Activated naive CD4-positive, alpha-beta T cell treated with anti-CD3 and anti-CD28 coated beads, Interleukin-2, amount 10 ng/mL, durations not matched to agents 7 days and 5 days (primary cell): ENCODE results near the gene F2RL2.

ENCODE experiments used
- CTCF ChIA-PET: fragments of 350-600 bp; sonication (Branson Sonifier 250); formaldehyde crosslinking; loops from one replicate; lab custom pipeline; 2021; ENCODE audit warnings: antibody characterized with exemption; lab: Charles Lee
- DNase-seq: peaks from one replicate; pipeline ENCODE4 v3.0.0-alpha.2; 2020
- H3K27ac Mint-ChIP-seq: one replicate; pipeline ENCODE4 v1.8.0; 2021; ENCODE audit warnings: mild to moderate bottlenecking, moderate library complexity, mixed read lengths
- H3K27me3 Mint-ChIP-seq: one replicate; pipeline ENCODE4 v1.8.0; 2021; ENCODE audit warnings: mild to moderate bottlenecking, mixed read lengths
- H3K36me3 Mint-ChIP-seq: one replicate; pipeline ENCODE4 v1.8.0; 2021; ENCODE audit warnings: mixed read lengths
- H3K4me1 Mint-ChIP-seq: one replicate; pipeline ENCODE4 v1.8.0; 2021; ENCODE audit warnings: mixed read lengths
- H3K4me3 Mint-ChIP-seq: one replicate; pipeline ENCODE4 v1.8.0; 2021; ENCODE audit warnings: mild to moderate bottlenecking, moderate library complexity, mixed read lengths
- H3K9me3 Mint-ChIP-seq: one replicate; pipeline ENCODE4 v1.8.0; 2021; ENCODE audit warnings: mixed read lengths

The F2RL2 gene, protein sequence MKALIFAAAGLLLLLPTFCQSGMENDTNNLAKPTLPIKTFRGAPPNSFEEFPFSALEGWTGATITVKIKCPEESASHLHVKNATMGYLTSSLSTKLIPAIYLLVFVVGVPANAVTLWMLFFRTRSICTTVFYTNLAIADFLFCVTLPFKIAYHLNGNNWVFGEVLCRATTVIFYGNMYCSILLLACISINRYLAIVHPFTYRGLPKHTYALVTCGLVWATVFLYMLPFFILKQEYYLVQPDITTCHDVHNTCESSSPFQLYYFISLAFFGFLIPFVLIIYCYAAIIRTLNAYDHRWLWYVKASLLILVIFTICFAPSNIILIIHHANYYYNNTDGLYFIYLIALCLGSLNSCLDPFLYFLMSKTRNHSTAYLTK

DNA sequence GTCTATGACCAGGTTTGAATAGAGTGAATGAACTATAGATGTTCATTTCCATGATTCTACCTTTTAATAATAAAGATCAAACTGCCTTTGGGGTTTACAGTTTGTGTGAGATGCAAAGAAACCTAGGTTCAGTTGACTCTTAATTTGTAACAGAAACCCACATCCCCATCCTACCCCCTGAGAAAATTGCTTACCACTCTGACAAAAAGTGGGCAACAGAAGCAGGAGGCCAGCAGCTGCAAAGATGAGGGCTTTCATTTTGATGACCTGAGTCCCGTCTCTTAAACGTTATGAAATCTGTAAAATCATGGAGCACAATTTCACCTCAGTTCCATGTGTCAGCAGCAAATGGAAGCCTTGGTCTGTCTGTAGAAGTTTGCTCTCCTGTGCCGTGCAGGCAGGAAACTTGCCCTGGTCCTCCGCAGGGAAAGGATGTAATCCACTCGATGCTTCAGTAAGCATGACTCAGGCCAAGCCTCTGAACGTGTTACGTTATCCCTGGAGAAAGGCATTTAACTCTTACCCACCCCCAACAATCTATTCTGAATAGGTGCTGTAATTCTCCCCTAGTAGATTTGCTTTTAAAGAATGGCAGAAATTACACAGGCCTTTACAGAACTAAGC is at the start of gene F2RL2:
F2RL2 (minus strand) TSS at position 431 of the 624 bp plus-strand sequence; CDS start at position 258, 173 bp downstream.
- H3K4me3 Mint-ChIP-seq: no peak within 1 kb of the TSS
- H3K4me1 Mint-ChIP-seq: peaks cover 16% of the 10 kb centered on the region
- CTCF ChIA-PET: no interaction called here
- no peaks in the 10 kb centered on the region for H3K9me3 Mint-ChIP-seq
- peaks cover 44% of the 10 kb centered on the region for H3K36me3 Mint-ChIP-seq
- H3K27ac Mint-ChIP-seq: no peak within 1 kb of the TSS
- no peak for DNase-seq
- H3K27me3 Mint-ChIP-seq: no peaks in the 10 kb centered on the region

DNA sequence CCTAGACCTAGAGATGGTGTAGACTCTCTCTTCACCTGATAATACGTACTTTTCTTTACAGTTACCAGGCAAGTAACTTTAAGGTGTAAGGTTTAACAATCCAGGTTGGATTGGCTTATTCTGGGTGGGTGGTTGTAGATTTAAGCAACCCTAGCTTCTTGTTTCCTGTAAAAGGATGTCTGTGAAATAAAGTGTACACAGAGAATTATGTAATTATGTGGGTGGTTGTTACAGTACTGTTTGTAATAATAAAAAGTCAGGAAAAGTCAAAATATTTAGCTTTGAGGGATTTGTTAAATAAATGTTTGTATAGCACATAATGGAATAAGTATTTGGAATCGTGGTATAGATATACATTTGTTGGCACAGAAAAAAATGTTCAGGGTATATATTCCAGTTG is 49.0 kb upstream of the F2RL2 start:
- no peak overlapping the region for H3K27ac Mint-ChIP-seq
- no peaks in the 10 kb centered on the region for H3K4me1 Mint-ChIP-seq
- H3K9me3 Mint-ChIP-seq: no peaks in the 10 kb centered on the region
- no peak for DNase-seq
- no peak overlapping the region for H3K4me3 Mint-ChIP-seq
- CTCF ChIA-PET: no interaction called here
- H3K36me3 Mint-ChIP-seq: peaks cover 70% of the 10 kb centered on the region
- no peaks in the 10 kb centered on the region for H3K27me3 Mint-ChIP-seq

DNA sequence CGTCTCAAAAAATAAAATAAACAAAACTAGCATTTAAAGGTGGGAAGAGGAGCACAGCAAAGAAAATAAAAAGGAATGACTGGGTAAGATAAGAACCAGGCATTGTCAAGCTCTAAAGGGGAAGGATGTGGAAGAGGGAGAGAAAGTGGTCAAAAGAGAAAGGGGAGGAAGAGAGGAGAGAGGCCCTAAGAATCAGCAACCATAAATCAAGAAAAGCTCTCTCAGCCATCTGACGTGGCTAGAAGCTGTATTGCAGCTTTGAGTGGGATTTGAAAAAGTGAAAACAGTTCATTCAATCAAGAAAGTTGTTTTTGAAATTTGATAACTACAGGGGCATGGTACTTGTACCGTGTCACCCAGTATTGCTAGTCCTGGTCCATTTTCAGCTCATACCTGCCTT is 47.3 kb upstream of the F2RL2 start:
- CTCF ChIA-PET: no interaction called here
- Mint-ChIP-seq H3K4me3 (no peak overlapping the region), H3K36me3 (peaks cover 59% of the 10 kb centered on the region), H3K9me3 (no peaks in the 10 kb centered on the region), H3K27me3 (no peaks in the 10 kb centered on the region), H3K4me1 (no peaks in the 10 kb centered on the region), H3K27ac (no peak overlapping the region)
- no peak for DNase-seq

DNA sequence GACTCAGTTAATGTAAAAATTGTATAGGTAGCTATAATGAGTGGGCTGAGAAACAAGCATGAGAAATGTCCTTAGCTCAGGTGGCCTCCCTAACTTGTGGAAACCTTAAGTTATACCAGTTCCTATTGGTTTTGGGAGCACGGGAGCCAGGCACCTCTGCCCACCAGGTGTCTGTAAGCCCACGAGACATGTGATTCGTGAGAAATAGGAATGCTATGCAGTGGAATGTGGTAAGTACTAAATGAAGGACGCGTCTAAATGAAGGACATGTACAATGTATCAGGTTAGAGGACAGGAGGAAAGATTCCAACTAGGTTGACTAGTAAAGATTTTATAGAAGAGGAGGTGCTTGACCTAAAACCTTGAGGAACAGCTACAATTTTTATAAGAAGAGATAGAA is 46.0 kb upstream of the F2RL2 start:
- Mint-ChIP-seq H3K27me3 (no peaks in the 10 kb centered on the region), H3K9me3 (no peaks in the 10 kb centered on the region), H3K36me3 (peaks cover 57% of the 10 kb centered on the region), H3K4me3 (no peak overlapping the region), H3K27ac (no peak overlapping the region), H3K4me1 (no peaks in the 10 kb centered on the region)
- CTCF ChIA-PET: interaction anchor here (1.6 kb wide), 1 partner anchor 9 kb away, joined by 4 read pairs; no protein-coding TSS in a partner anchor
- no peak for DNase-seq

DNA sequence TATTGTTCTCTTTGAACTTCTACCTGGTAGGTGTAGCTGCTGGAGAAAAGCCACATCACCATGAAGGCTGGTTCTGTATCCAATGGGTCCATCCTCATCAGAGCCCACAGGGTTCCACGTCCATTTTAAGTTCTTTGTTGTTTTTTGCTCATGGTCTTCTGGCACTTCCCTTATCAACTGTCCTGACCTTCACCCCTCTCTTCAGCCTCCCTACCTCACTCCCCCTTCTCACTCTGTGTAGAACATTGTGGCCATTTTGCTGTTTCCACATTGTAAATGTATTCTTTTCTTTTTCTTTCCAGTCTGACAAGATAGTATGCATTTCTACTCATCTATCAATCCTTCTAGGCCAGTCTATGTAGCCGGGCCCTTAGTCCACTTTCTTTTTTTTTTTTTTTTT is 44.3 kb upstream of the F2RL2 start:
- H3K4me1 Mint-ChIP-seq: no peaks in the 10 kb centered on the region
- no peak overlapping the region for H3K4me3 Mint-ChIP-seq
- no peak overlapping the region for H3K27ac Mint-ChIP-seq
- no peaks in the 10 kb centered on the region for H3K9me3 Mint-ChIP-seq
- H3K36me3 Mint-ChIP-seq: peaks cover 61% of the 10 kb centered on the region
- DNase-seq: no peak
- CTCF ChIA-PET: interaction anchor here (1.3 kb wide), 1 partner anchor 9 kb away, joined by 3 read pairs; no protein-coding TSS in a partner anchor
- H3K27me3 Mint-ChIP-seq: no peaks in the 10 kb centered on the region

DNA sequence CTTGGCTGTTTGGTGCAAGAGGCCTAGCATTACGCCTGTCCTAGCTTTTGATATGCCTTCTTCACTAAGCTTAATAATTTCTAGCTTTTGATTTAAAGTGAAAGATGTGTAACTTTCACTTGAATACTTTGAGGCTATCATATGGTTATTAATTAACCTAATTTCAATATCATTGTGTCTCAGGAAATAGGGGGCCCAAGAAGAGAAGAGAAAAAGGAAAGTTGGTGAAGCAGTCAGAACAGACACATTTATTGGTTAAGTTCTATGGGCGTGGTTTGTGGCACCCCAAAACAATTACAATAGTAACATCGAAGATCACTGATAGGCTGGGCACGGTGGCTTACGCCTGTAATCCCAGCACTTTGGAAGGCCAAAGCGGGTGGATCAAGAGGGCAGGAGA is 40.9 kb upstream of the F2RL2 start:
- Mint-ChIP-seq H3K27me3 (no peaks in the 10 kb centered on the region), H3K4me3 (no peak overlapping the region), H3K4me1 (no peaks in the 10 kb centered on the region), H3K27ac (no peak overlapping the region), H3K9me3 (no peaks in the 10 kb centered on the region), H3K36me3 (peaks cover 41% of the 10 kb centered on the region)
- DNase-seq: no peak
- CTCF ChIA-PET: interaction anchor here (0.6 kb wide), 1 partner anchor 488 kb away, joined by 3 read pairs; no protein-coding TSS in a partner anchor

DNA sequence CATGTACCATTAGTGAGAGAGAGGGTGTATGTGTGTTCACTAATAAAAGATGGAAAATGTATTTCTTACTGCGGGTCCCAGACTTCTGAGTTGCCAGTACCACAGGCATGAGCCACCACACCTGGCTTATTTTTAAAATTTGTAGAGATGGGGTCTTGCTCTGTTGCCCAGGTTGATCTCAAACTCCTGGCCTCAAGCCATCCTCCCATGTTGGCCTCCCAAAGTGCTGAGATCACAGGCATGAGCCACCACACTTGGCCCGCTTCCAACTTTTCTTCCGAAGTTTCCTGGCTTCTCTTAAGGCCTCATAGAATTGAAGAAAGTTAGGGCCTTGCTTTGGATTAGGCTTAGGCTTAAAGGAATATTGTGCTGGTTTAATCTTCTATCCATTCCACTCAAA is 40.4 kb upstream of the F2RL2 start:
- Mint-ChIP-seq H3K27ac (no peak overlapping the region), H3K36me3 (peaks cover 40% of the 10 kb centered on the region), H3K9me3 (no peaks in the 10 kb centered on the region), H3K4me1 (no peaks in the 10 kb centered on the region), H3K4me3 (no peak overlapping the region), H3K27me3 (no peaks in the 10 kb centered on the region)
- CTCF ChIA-PET: no interaction called here
- no peak for DNase-seq

DNA sequence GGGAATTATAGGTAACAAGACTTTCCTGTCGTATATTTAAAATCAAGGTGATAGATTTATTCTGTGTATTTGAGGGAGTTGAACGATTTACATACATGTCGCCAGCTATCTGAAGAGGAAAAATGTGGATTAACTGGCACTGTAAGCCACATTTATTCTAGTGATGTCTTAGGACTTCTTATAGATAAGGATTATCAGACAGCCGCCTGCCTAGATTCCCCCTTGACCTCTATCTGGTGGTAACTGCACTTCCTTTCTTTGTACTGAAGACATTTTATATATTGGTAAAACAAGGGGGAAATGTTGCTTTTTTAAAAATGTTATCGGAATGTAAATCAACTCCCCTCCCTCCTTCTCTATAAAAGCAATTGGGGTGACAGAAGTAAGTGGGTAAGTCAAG is 39.3 kb upstream of the F2RL2 start:
- Mint-ChIP-seq H3K27me3 (no peaks in the 10 kb centered on the region), H3K36me3 (peaks cover 43% of the 10 kb centered on the region), H3K9me3 (no peaks in the 10 kb centered on the region), H3K4me3 (no peak overlapping the region), H3K4me1 (no peaks in the 10 kb centered on the region), H3K27ac (no peak overlapping the region)
- CTCF ChIA-PET: no interaction called here
- DNase-seq: no peak

DNA sequence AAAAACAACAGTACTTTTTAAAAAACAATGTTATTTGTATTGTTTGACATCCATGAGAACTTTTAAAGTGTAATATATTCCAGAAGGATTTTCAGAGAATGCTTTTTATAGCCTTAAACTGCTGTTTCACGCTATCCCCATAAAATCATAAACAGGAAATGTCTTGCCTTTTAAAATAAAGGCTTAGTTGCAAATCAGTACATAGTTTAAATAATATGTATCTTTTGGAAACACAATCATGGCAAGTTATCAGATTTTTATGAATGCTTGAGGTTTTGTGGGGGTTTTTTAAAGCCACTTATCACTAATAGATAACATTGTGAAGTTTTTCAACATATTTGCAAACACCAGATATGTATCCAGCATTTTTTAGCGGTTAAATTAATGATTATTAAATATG is 37.2 kb upstream of the F2RL2 start:
- CTCF ChIA-PET: no interaction called here
- H3K9me3 Mint-ChIP-seq: no peaks in the 10 kb centered on the region
- H3K4me1 Mint-ChIP-seq: no peaks in the 10 kb centered on the region
- H3K27ac Mint-ChIP-seq: no peak overlapping the region
- DNase-seq: no peak
- H3K4me3 Mint-ChIP-seq: no peak overlapping the region
- H3K27me3 Mint-ChIP-seq: no peaks in the 10 kb centered on the region
- peaks cover 50% of the 10 kb centered on the region for H3K36me3 Mint-ChIP-seq

DNA sequence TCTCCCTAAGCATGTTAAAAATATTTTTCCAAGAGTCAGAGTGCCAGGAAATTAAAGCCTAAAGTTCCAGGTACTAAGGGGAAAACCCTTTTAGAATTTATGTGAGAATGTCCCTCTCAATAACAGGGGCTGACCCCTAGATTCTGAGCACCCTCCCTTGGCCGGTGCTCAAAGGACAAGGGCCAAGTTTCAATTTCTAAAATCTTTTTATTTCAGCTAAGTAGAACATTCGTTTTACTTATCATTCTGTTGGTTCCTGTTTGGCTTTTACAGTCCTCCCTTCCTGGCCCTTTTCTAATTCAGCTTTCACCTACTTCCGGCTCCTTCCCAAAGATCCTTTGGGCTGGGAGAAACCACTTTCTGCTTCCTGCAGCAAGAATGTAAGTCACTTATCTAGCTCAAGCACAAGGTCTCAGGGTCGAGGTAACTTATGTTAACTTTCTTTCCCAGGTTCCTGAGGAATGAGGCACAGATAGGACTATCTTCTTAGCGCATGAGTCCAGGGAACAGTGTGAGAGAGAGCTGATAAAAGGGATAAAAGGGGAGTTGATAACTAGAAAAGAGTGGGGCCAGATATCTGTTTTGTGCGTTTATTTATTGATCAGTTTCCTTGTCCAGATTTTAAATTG is 34.6 kb upstream of the F2RL2 start:
- H3K4me1 Mint-ChIP-seq: no peaks in the 10 kb centered on the region
- no peaks in the 10 kb centered on the region for H3K9me3 Mint-ChIP-seq
- no peak for DNase-seq
- H3K4me3 Mint-ChIP-seq: no peak overlapping the region
- CTCF ChIA-PET: no interaction called here
- no peaks in the 10 kb centered on the region for H3K27me3 Mint-ChIP-seq
- no peak overlapping the region for H3K27ac Mint-ChIP-seq
- peaks cover 50% of the 10 kb centered on the region for H3K36me3 Mint-ChIP-seq

DNA sequence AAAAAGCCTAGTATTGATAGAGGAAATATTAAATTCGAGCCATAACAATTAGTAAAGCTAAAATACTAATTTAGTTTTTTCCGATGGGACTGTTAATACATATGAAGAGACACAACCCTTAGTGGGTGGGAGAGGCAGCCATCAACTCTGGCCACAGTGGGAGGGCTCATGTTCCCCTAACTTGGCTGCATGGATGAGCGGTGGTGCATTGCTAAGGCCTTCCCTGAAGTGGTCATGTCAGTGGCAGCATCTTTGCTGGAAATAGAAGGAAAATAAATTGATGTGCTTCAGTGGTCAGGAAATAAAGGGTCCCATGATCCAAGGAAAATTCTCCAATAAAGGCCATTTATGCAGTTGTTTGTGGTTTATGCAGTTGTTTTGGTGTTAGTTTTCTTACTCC is 33.9 kb upstream of the F2RL2 start:
- Mint-ChIP-seq H3K27ac (no peak overlapping the region), H3K36me3 (peaks cover 53% of the 10 kb centered on the region)

DNA sequence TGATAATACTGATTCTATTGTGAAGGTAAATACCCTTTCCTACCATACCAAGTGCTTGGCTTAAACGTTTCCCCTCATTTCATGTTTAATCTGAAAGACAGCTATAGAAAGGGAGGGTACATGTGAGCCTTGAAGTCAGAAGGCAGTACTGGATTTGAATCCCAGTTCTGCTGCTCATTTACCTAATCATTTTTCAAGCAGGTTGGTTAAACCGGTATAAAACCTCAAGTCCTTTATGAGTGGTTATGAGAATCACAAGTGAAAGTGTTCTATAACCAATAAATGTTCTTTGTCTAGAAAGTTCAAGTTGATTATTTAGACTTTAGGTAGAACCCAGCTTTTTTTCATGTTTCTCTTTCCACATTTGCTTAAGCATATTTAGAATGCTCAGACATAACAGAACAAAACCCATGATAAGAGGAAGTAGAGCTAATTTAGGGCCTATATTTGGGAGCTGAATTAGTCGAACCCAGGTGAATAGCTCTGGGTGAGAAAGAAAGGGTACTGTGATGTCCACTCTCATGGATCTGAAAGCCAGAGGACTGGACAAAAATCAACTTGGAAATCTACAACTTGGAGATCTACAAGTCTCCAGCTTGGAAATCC is 29.7 kb upstream of the F2RL2 start:
- no peaks in the 10 kb centered on the region for H3K4me1 Mint-ChIP-seq
- H3K36me3 Mint-ChIP-seq: peaks cover 68% of the 10 kb centered on the region
- H3K4me3 Mint-ChIP-seq: no peak overlapping the region
- H3K27me3 Mint-ChIP-seq: no peaks in the 10 kb centered on the region
- CTCF ChIA-PET: interaction anchor here (1.3 to 1.5 kb wide), 2 partner anchors 10 to 122 kb away, joined by 3 to 4 read pairs; no protein-coding TSS in a partner anchor
- H3K27ac Mint-ChIP-seq: no peak overlapping the region
- H3K9me3 Mint-ChIP-seq: peaks cover 17% of the 10 kb centered on the region
- DNase-seq: no peak

More for the DNA sequence above, 33.9 kb upstream of the F2RL2 start:
- no peaks in the 10 kb centered on the region for H3K9me3 Mint-ChIP-seq
- H3K4me1 Mint-ChIP-seq: no peaks in the 10 kb centered on the region
- DNase-seq: no peak
- H3K4me3 Mint-ChIP-seq: no peak overlapping the region
- no peaks in the 10 kb centered on the region for H3K27me3 Mint-ChIP-seq
- CTCF ChIA-PET: no interaction called here

DNA sequence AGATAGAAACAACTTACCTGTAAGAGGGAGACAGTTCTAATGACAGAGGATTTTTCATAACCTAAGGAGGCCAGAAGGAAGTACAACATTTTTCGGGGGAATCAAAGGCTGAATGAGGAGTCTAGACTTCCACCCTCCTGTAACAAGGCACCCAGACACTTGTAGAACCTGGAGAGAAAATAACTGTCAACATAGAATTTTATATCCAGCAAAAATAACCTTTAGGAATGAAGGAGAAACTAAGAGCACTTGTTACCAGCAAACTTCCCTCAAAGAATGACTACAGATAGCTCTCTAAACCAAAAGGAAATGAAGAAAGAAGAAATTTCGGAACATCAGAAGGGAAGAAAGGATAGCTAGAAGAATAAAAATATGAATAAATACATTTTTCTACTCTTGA is 25.9 kb upstream of the F2RL2 start:
- H3K4me1 Mint-ChIP-seq: no peaks in the 10 kb centered on the region
- no peak for DNase-seq
- H3K27me3 Mint-ChIP-seq: no peaks in the 10 kb centered on the region
- H3K36me3 Mint-ChIP-seq: peaks cover 77% of the 10 kb centered on the region
- H3K27ac Mint-ChIP-seq: no peak overlapping the region
- H3K9me3 Mint-ChIP-seq: peaks cover 22% of the 10 kb centered on the region
- CTCF ChIA-PET: no interaction called here
- H3K4me3 Mint-ChIP-seq: no peak overlapping the region

DNA sequence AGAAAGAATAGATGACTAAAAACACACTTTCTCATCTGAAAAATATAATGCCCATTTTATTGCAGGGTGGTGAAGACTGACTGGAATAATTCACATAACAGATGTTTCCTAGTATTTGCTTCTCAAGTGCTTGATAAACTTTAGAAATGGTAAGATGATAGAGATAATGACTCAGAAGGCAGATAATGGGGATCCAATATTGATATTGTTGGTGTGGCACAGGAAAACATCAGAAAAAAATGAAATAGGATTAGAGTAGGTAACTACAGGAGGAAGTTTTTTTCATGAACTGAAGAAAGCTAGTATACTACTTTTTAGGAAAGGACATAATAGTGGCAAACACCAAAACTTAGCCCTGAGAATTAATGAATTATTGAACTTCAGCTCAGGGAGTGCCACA is 20.2 kb upstream of the F2RL2 start:
- Mint-ChIP-seq H3K27me3 (no peaks in the 10 kb centered on the region), H3K27ac (peak overlapping the region; percentile 12), H3K9me3 (peaks cover 9% of the 10 kb centered on the region), H3K36me3 (peaks cover 70% of the 10 kb centered on the region), H3K4me1 (peaks cover 10% of the 10 kb centered on the region), H3K4me3 (no peak overlapping the region)
- no peak for DNase-seq
- CTCF ChIA-PET: interaction anchor here (0.8 to 1.6 kb wide), 3 partner anchors 9 to 43 kb away, joined by 3 to 4 read pairs (median 4); no protein-coding TSS in a partner anchor
